Measurements from ENCODE around the gene NID1. TPM values are rescaled to one million over a fixed set of nuclear protein-coding genes. Genes with fewer than 3 reads are reported as not detected.

NID1 gene
- total and polyA plus RNA-seq, 7 donors = 12.0 to 31.8 (median 22.2) TPM

DNA sequence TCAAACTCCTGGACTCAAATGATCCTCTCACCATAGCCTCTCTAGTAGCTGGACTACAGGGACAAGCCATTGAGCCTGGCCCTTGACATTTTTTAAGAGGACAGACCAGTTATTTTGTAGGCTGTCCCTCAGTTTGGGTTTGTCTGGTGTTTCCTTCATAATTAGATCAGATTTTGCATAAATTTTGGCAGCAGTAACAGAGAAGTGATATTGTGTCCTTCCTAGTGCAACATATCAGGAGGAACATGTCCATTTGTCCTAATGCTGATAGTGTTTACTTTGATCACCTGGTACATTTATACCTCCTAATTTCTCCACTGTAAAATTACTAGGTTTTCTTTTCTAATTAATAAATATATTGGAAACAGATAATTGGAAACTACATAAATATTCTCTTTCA, 5.9 kb upstream of the NID1 start:
- Histone ChIP-seq H3K4me3 (no peak overlapping the region), H3K4me1 (no peaks in the 10 kb centered on the region), H3K27me3 (ENCODE audit: insufficient read depth in 3 of 3, low read length in 2 of 3) (peaks cover 0 to 8% (median 1%) of the 10 kb centered on the region in 3 donors), H3K27ac (no peak overlapping the region), H3K36me3 (ENCODE audit: insufficient read depth in 1 of 2, low read depth in 1 of 2) (no peaks in the 10 kb centered on the region), H3K9me3 (peaks cover 23% of the 10 kb centered on the region)
- ATAC-seq (no peak), DNase-seq (no peak)
- intact Hi-C loops (cut with DNase I) = no loop called here
- TF ChIP-seq, protein P1, sequence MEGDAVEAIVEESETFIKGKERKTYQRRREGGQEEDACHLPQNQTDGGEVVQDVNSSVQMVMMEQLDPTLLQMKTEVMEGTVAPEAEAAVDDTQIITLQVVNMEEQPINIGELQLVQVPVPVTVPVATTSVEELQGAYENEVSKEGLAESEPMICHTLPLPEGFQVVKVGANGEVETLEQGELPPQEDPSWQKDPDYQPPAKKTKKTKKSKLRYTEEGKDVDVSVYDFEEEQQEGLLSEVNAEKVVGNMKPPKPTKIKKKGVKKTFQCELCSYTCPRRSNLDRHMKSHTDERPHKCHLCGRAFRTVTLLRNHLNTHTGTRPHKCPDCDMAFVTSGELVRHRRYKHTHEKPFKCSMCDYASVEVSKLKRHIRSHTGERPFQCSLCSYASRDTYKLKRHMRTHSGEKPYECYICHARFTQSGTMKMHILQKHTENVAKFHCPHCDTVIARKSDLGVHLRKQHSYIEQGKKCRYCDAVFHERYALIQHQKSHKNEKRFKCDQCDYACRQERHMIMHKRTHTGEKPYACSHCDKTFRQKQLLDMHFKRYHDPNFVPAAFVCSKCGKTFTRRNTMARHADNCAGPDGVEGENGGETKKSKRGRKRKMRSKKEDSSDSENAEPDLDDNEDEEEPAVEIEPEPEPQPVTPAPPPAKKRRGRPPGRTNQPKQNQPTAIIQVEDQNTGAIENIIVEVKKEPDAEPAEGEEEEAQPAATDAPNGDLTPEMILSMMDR (IDR thresholded peaks at IDR 0.05) = no peak

DNA sequence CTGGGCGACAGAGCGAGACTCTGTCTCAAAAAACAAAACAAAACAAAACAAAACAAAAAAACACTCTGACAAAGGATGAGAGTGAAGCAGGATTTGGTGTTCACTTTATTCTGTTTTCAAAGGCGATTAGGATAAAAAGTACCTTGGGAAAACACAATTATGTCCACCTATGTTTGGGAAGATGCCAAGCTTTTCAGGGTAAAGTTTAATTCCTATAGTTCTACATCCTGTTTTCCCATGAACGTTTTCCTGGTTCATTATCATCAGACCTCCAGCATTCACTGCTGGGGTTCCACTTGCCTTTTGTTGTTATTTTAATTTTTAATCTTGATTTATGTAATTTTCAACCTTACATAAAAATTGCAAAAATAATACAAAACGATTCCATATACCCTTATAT, 4.9 kb upstream of the NID1 start:
- Histone ChIP-seq H3K4me1 (no peaks in the 10 kb centered on the region), H3K36me3 (ENCODE audit: insufficient read depth in 1 of 2, low read depth in 1 of 2) (no peaks in the 10 kb centered on the region), H3K4me3 (no peak overlapping the region), H3K27me3 (ENCODE audit: insufficient read depth in 3 of 3, low read length in 2 of 3) (peaks cover 0 to 16% (median 8%) of the 10 kb centered on the region in 3 donors), H3K27ac (no peak overlapping the region), H3K9me3 (peaks cover 23% of the 10 kb centered on the region)
- ATAC-seq (no peak), DNase-seq (no peak)
- WGBS, 3 donors = 81 to 85% (median 81%) methylated on average over 5 of the region's 5 CpGs
- TF ChIP-seq, protein P1 (IDR thresholded peaks at IDR 0.05) = no peak
- intact Hi-C loops (cut with DNase I) = no loop called here

DNA sequence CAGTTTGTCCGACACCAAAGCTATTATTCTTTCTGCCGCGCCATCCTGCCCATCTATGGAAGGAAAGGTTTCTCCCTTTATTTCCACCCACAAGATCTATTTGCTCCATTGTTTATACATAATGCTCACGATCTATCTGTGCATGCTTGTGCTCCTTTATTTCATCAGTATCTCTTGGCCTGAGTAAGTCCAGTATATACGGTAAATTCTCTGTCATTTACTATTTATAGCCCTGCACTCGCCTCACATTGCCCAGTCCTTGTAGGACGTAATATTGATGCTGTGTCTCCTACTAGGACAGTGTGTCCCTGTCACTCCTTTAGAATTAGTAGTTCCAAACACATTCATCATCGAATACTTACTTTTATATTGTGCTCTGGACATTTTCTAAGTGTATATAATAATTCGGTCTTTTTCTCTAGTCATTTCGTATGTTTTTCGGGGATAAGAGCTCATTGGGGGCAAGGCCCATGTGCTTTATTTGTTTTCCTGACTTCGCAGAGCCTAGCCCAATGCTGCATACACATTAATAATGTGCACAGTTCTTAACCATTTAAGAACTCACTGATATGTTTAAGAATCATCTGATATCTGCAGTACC, 3.1 kb upstream of the NID1 start:
- DNase-seq (no peak), ATAC-seq (peak in 3 of 4 donors; percentile 45 to 73 (median 69))
- TF ChIP-seq, protein P1 (IDR thresholded peaks at IDR 0.05) = no peak
- Histone ChIP-seq H3K27ac (peak overlapping the region; percentile 80), H3K4me3 (no peak overlapping the region), H3K4me1 (no peaks in the 10 kb centered on the region), H3K27me3 (ENCODE audit: insufficient read depth in 3 of 3, low read length in 2 of 3) (peaks cover 0 to 35% (median 8%) of the 10 kb centered on the region in 3 donors), H3K9me3 (peaks cover 23% of the 10 kb centered on the region), H3K36me3 (ENCODE audit: insufficient read depth in 1 of 2, low read depth in 1 of 2) (no peaks in the 10 kb centered on the region)
- 37 to 44% (median 39%) methylated on average over 12 of the region's 12 CpGs for WGBS, 3 donors
- intact Hi-C loops (cut with DNase I) = no loop called here

DNA sequence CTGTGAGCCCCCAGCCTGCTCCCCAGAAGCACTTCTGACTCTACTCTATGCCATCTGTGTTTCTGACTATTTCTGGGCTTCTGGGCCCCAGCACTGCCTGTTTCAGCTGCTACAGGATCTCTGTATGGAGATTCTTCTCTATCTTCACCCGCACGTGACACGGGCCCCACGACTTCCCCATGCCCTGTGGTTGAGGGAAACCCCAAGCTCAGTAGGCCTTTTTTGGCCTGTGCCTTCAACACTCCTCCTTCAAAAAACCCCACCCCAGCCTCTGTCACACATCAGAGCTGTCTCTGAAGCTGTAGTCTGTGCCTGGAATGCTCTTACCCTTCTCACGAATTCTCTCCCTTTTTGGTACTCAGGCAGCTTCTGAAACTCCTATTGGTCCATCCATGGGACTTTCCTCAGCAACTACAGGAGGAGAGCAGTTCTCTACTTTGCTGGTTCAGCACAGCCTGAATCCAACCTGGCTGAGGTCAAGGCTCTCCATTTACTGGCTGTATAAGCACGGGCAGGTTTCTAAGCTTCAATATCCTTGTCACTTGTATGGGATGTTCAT, 2.0 kb upstream of the NID1 start:
- DNase-seq (peak; percentile 30 to 71), ATAC-seq (no peak)
- TF ChIP-seq, protein P1 (IDR thresholded peaks at IDR 0.05) = no peak
- H3K36me3 ChIP-seq (ENCODE audit: insufficient read depth in 1 of 2, low read depth in 1 of 2) = no peaks in the 10 kb centered on the region
- H3K9me3 ChIP-seq = peaks cover 21% of the 10 kb centered on the region
- H3K27me3 ChIP-seq (ENCODE audit: insufficient read depth in 3 of 3, low read length in 2 of 3) = peaks cover 0 to 43% (median 8%) of the 10 kb centered on the region in 3 donors
- 78 to 87% (median 84%) methylated on average over 6 of the region's 6 CpGs for WGBS, 3 donors
- no peaks in the 10 kb centered on the region for H3K4me1 ChIP-seq
- no peak overlapping the region for H3K4me3 ChIP-seq
- peak overlapping the region; percentile 80 for H3K27ac ChIP-seq
- intact Hi-C loops (cut with DNase I) = no loop called here

Measured in psoas muscle (tissue), 8 donors.